Spleen (tissue), 11 donors: ENCODE data around the gene FBLN1. TPM values are rescaled to one million over a fixed set of nuclear protein-coding genes. Genes with fewer than 3 reads are reported as not detected.

Experiments
- DNase-seq: peaks from one replicate; pipeline ENCODE4 v3.0.0-alpha.2; 2020
- H3K27ac ChIP-seq, 8 donors: fragments of 200-600 bp; sonication (generic) in 7 of 8; 1 replicate in 4 of 8; 2 replicates in 4 of 8; pipeline versions ENCODE4 v1.5.0 to v1.8.0; 2016 to 2021; ENCODE audit warnings: inconsistent platforms in 4 of 8, mild to moderate bottlenecking in 4 of 8, moderate library complexity in 1 of 8
- H3K27me3 ChIP-seq, 7 donors: fragments of 200-600 bp; sonication (generic) in 6 of 7; replicated peaks in 1 of 7; 1 replicate in 4 of 7; 2 replicates in 3 of 7; pipeline versions ENCODE4 v1.5.0 to v1.8.0; 2016 to 2021; ENCODE audit warnings: inconsistent platforms in 3 of 7, mild to moderate bottlenecking in 1 of 7
- H3K36me3 ChIP-seq, 6 donors: fragments of 200-600 bp; sonication (generic) in 5 of 6; 1 replicate in 4 of 6; 2 replicates in 2 of 6; pipeline versions ENCODE4 v1.5.0 to v1.8.0; 2016 to 2021; ENCODE audit warnings: inconsistent platforms in 2 of 6
- H3K4me1 ChIP-seq, 6 donors: fragments of 200-600 bp; sonication (generic) in 5 of 6; 1 replicate in 3 of 6; 2 replicates in 3 of 6; pipeline versions ENCODE4 v1.5.0 to v1.8.0; 2016 to 2021; ENCODE audit warnings: inconsistent platforms in 3 of 6
- H3K4me3 ChIP-seq, 8 donors: fragments of 200-600 bp; sonication (generic) in 7 of 8; 1 replicate in 4 of 8; 2 replicates in 4 of 8; pipeline versions ENCODE4 v1.5.0 to v1.8.0; 2016 to 2021; ENCODE audit warnings: inconsistent platforms in 4 of 8, mild to moderate bottlenecking in 4 of 8, moderate library complexity in 2 of 8
- H3K9me3 ChIP-seq, 8 donors: fragments of 200-600 bp; sonication (generic) in 7 of 8; 1 replicate in 4 of 8; 2 replicates in 4 of 8; pipeline versions ENCODE4 v1.5.0 to v1.8.0; 2016 to 2021; ENCODE audit warnings: inconsistent platforms in 4 of 8
- POLR2A ChIP-seq, 3 donors: fragments of 450-650 bp; IDR thresholded peaks; one replicate each; pipeline ENCODE4 v1.5.1; 2017; ENCODE audit warnings: antibody characterized with exemption in 3 of 3, mild to moderate bottlenecking in 1 of 3
- POLR2AphosphoS5 ChIP-seq, 3 donors: sonication (generic); formaldehyde crosslinking; IDR thresholded peaks; one replicate each; pipeline ENCODE4 v1.5.1; 2017; ENCODE audit warnings: antibody characterized with exemption in 3 of 3
- WGBS, 5 donors: extraction: QIAGEN DNeasy Blood & Tissue Kit in 3 of 5; methylation state at CpG; one replicate each; pipeline versions ENCODE4 v1.1.5 to v1.1.7; 2013 to 2018; 5-methylcytosine and 5-hydroxymethylcytosine counted together
- intact Hi-C: fragments of 100-400 bp; cut with DNase I; formaldehyde crosslinking; loops from one replicate; pipeline ENCODE4 v1.15.0; 2023; ENCODE audit warnings: low total_unique reads
- polyA plus RNA-seq, 3 donors: library from polyadenylated mRNA; stranded (reverse); fragments of 200-250 nt; gene quantifications; one replicate each; pipeline ENCODE4 v1.2.1, GENCODE V29; 2013
- total RNA-seq, 7 donors: library from RNA; depleted of rRNA in 3 of 7; stranded (reverse); fragments of >200 nt in 3 of 7; fragmentation: NEBNext Ultra II Directional in 4 of 7; extraction: Animal tissue kit (Norgen Biotek cat#: 25700) in 4 of 7; gene quantifications; one replicate each; pipeline versions ENCODE4 v1.1.0 to v1.2.1, GENCODE V29; 2016 to 2021
- TF ChIP-seq, protein P1 (sequence below), 11 experiments: fragments of 200-600 bp in 7 of 11; fragments of 450-650 bp in 4 of 11; sonication (generic) in 4 of 11; IDR thresholded peaks in 8 of 11; conservative IDR thresholded peaks in 3 of 11; 1 replicate in 7 of 11; 2 replicates in 4 of 11; pipeline versions ENCODE4 v1.4.0 to v1.8.0; 2016 to 2021; ENCODE audit warnings: antibody characterized with exemption in 11 of 11, inconsistent platforms in 4 of 11, mild to moderate bottlenecking in 1 of 11
- donor health status: healthy with polysubstance abuse.
- donor health status: DM: no; HTN: no; CAD: no; lungs with moderate emphysema.
- donor health status: DM: no; HTN: no; CAD: no.
- donor health status: Bipolar disorder and iron deficiency.
- donor health status: healthy.
- donor health status: DM: no; HTN: no; CAD: no.
- donor health status: DM: yes; HTN: yes; CAD: no.

Gene FBLN1
- total and polyA plus RNA-seq, 10 donors, result 1.9 to 20.3 (median 11.0) TPM

DNA sequence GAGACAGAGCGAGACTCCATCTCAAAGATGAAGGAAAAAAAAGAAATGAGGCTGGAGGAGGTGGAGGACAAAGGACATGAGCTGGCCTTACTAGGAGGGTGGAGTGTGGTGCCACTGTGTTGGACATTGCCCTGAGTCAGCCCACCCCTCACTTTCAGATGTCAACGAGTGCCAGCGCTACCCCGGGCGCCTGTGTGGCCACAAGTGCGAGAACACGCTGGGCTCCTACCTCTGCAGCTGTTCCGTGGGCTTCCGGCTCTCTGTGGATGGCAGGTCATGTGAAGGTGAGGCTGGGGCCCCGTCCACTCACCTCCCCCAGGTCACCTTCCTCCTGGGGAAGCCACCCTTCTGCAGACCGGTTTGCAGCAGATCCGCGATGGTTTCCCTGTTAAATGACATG, 40.6 kb downstream of the FBLN1 start:
- intact Hi-C loops, result no loop called here
- H3K27ac ChIP-seq, result no peak overlapping the region
- 88 to 92% (median 92%) methylated on average over 13 of the region's 13 CpGs for WGBS, 5 donors

DNA sequence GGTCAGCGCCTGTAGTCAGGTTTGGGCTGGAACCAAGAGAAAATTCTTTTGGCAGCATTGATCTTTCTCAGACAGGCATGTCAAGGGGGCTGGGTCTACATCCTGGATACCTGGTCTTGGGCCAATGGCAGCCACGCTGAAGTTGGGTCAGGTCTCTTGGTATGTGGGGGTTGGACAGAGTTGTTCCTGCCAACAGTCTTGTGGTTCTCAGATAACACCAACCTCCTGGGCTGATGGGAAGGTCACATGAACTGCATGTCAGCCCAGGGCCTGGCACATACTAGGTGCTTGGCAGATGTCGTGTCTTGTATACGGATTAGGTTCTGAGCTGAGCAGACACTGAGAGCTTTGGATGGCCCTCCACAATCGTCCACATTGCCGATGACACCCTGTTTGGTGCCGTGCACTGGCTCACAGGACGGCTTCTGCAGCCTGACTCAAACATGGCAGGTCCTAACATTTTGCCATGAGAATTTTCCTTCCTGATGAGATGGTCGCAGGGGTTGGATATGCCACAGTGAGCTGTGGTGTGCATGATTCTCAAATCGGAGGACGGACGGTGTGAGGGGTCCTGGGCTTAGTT, 42.0 kb downstream of the FBLN1 start:
- intact Hi-C loops, result no loop called here
- peaks cover 0 to 7% (median 0%) of the 10 kb centered on the region in 6 donors for H3K4me1 ChIP-seq
- WGBS, 5 donors, result 88 to 93% (median 91%) methylated on average over 10 to 12 of the region's 12 CpGs
- H3K27me3 ChIP-seq, result peaks cover 0 to 25% (median 0%) of the 10 kb centered on the region in 7 donors
- no peaks in the 10 kb centered on the region for H3K9me3 ChIP-seq
- no peak for TF ChIP-seq POLR2AphosphoS5 (IDR thresholded peaks at IDR 0.05)
- TF ChIP-seq POLR2A (IDR thresholded peaks at IDR 0.05), result no peak
- TF ChIP-seq, protein P1, sequence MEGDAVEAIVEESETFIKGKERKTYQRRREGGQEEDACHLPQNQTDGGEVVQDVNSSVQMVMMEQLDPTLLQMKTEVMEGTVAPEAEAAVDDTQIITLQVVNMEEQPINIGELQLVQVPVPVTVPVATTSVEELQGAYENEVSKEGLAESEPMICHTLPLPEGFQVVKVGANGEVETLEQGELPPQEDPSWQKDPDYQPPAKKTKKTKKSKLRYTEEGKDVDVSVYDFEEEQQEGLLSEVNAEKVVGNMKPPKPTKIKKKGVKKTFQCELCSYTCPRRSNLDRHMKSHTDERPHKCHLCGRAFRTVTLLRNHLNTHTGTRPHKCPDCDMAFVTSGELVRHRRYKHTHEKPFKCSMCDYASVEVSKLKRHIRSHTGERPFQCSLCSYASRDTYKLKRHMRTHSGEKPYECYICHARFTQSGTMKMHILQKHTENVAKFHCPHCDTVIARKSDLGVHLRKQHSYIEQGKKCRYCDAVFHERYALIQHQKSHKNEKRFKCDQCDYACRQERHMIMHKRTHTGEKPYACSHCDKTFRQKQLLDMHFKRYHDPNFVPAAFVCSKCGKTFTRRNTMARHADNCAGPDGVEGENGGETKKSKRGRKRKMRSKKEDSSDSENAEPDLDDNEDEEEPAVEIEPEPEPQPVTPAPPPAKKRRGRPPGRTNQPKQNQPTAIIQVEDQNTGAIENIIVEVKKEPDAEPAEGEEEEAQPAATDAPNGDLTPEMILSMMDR (IDR thresholded peaks at IDR 0.05 in 8 of 11, conservative IDR thresholded peaks at IDR 0.05 in 3 of 11), result no peak
- DNase-seq, result no peak
- no peak overlapping the region for H3K4me3 ChIP-seq
- H3K27ac ChIP-seq, result no peak overlapping the region
- H3K36me3 ChIP-seq, result no peaks in the 10 kb centered on the region

More for the DNA sequence above, 40.6 kb downstream of the FBLN1 start:
- no peak overlapping the region for H3K4me3 ChIP-seq
- H3K4me1 ChIP-seq, result peaks cover 0 to 4% (median 0%) of the 10 kb centered on the region in 6 donors
- TF ChIP-seq POLR2AphosphoS5 (IDR thresholded peaks at IDR 0.05) (no peak), POLR2A (IDR thresholded peaks at IDR 0.05) (no peak)
- TF ChIP-seq, protein P1 (IDR thresholded peaks at IDR 0.05 in 8 of 11, conservative IDR thresholded peaks at IDR 0.05 in 3 of 11), result no peak
- no peak for DNase-seq
- H3K27me3 ChIP-seq, result peaks cover 0 to 22% (median 0%) of the 10 kb centered on the region in 7 donors
- H3K36me3 ChIP-seq, result no peaks in the 10 kb centered on the region
- H3K9me3 ChIP-seq, result no peaks in the 10 kb centered on the region

DNA sequence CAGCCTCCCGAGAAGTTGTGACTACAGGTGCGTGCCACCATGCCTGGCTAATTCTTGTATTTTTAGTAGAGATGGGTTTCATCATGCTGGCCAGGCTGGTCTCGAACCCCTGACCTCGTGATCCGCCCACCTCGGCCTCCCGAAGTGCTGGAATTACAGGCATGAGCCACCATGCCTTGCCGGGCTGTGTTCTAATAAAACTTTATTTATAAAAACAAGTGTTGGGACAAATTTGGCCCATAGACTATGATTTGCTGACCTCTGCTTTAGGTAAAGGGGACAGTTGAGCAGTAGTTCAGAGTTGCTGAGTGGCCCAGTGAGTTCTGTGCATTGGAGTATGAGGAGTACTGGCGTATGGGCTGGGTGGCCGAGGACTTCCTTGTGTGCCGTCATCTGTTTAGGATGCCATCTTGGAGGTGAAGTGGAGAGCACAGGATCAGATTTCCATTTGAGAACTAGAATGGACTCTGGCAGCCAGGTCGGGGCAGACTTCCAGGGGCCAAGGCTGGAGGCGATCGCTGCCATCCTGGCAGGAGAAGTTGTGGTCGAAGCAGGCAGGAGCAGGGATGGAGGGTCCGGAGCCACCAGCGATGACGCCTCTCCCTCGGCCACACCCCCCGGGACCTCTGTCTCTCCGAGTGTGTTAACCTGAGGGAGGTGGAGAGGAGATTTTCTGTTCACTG, 43.8 kb downstream of the FBLN1 start:
- DNase-seq, result no peak
- WGBS, 5 donors, result 87 to 95% (median 89%) methylated on average over 18 to 21 of the region's 21 CpGs
- Histone ChIP-seq H3K9me3 (peaks cover 0 to 4% (median 0%) of the 10 kb centered on the region in 8 donors), H3K4me3 (no peak overlapping the region), H3K27me3 (peaks cover 0 to 27% (median 0%) of the 10 kb centered on the region in 7 donors), H3K4me1 (peaks cover 0 to 14% (median 3%) of the 10 kb centered on the region in 6 donors), H3K36me3 (no peaks in the 10 kb centered on the region), H3K27ac (no peak overlapping the region)
- intact Hi-C loops, result no loop called here
- TF ChIP-seq, protein P1 (IDR thresholded peaks at IDR 0.05 in 8 of 11, conservative IDR thresholded peaks at IDR 0.05 in 3 of 11), result no peak
- TF ChIP-seq POLR2A (IDR thresholded peaks at IDR 0.05) (no peak), POLR2AphosphoS5 (IDR thresholded peaks at IDR 0.05) (no peak)

DNA sequence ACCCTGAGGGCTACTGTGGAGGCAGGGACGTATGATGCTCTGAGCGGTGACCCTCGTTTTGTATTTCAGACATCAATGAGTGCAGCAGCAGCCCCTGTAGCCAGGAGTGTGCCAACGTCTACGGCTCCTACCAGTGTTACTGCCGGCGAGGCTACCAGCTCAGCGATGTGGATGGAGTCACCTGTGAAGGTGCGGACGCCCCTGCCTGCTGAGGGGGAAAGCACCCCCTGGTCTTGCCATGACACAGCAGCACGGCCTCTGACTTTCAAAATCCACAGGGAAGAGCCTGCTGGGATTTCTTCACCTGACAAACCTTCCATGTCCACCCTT, 44.3 kb downstream of the FBLN1 start:
- intact Hi-C loops, result no loop called here
- no peak for DNase-seq
- H3K36me3 ChIP-seq, result no peaks in the 10 kb centered on the region
- H3K4me3 ChIP-seq, result no peak overlapping the region
- H3K27me3 ChIP-seq, result peaks cover 0 to 22% (median 0%) of the 10 kb centered on the region in 7 donors
- 81 to 95% (median 92%) methylated on average over 11 of the region's 11 CpGs for WGBS, 5 donors
- H3K9me3 ChIP-seq, result peaks cover 0 to 4% (median 0%) of the 10 kb centered on the region in 8 donors
- H3K27ac ChIP-seq, result no peak overlapping the region
- TF ChIP-seq POLR2AphosphoS5 (IDR thresholded peaks at IDR 0.05), result no peak
- no peak for TF ChIP-seq POLR2A (IDR thresholded peaks at IDR 0.05)
- TF ChIP-seq, protein P1 (IDR thresholded peaks at IDR 0.05 in 8 of 11, conservative IDR thresholded peaks at IDR 0.05 in 3 of 11), result no peak
- peaks cover 0 to 18% (median 5%) of the 10 kb centered on the region in 6 donors for H3K4me1 ChIP-seq
